Spleen (tissue), 7 donors: ENCODE results near the gene RING1.

Source experiments
- CTCF ChIP-seq, 11 experiments: fragments of 200-600 bp in 7 of 11; fragments of 450-650 bp in 4 of 11; sonication (generic) in 4 of 11; IDR thresholded peaks in 8 of 11; conservative IDR thresholded peaks in 3 of 11; 1 replicate in 7 of 11; 2 replicates in 4 of 11; pipeline versions ENCODE4 v1.4.0 to v1.8.0; 2016 to 2021; ENCODE audit warnings: antibody characterized with exemption in 11 of 11, inconsistent platforms in 4 of 11, mild to moderate bottlenecking in 1 of 11
- POLR2AphosphoS5 ChIP-seq, 3 donors: sonication (generic); formaldehyde crosslinking; IDR thresholded peaks; one replicate each; pipeline ENCODE4 v1.5.1; 2017; ENCODE audit warnings: antibody characterized with exemption in 3 of 3
- donor health status: DM: no; HTN: no; CAD: no; lungs with moderate emphysema.
- donor health status: DM: no; HTN: no; CAD: no.
- donor health status: DM: no; HTN: no; CAD: no.

DNA sequence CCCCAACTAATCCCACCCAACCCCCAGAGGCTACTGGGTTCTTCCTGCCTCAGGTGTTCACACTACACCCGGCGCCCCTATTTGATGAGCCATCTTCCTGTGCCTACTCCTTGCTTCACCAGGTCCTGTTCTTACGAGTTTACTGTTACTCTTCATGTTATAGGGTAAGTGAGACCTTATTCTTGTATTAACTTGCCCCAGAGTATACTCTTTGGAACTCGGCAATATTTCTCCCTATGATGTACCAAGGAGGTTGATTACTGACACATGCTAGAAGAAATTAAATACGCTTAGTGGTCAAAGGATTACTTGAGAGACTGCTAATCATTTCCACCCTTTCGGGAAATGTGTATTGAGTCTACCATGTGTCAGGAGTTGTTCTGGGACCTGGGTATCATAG is 8.9 kb downstream of the RING1 start:
- TF ChIP-seq CTCF (IDR thresholded peaks at IDR 0.05 in 8 of 11, conservative IDR thresholded peaks at IDR 0.05 in 3 of 11): no peak
- no peak for TF ChIP-seq POLR2AphosphoS5 (IDR thresholded peaks at IDR 0.05)
